Measurements from ENCODE around the gene SYNPO2. TPM values are rescaled to one million over a fixed set of nuclear protein-coding genes. Genes with fewer than 3 reads are reported as not detected.

The SYNPO2 gene
- total RNA-seq, 1 experiment from 2014 or later, result 0.04 TPM

GRCh38 chr4:118993333-118993732 is 104.7 kb downstream of the SYNPO2 start:
- H3K36me3 ChIP-seq (ENCODE audit: low read depth, low read length), result no peaks in the 10 kb centered on the region
- H3K9ac ChIP-seq (ENCODE audit: low read length), result no peak overlapping the region
- BruUV-seq (replicated peaks), result no TSS peak
- intact Hi-C loops (cut with micrococcal nuclease), result no loop called here
- CTCF ChIA-PET, result no interaction called here
- TF ChIP-seq EZH2 (IDR thresholded peaks at IDR 0.05; ENCODE audit: low read length, unreplicated experiment) (no peak), EZH2phosphoT487 (IDR thresholded peaks at IDR 0.05; ENCODE audit: borderline replicate concordance, low read length) (no peak), CTCF (conservative IDR thresholded peaks at IDR 0.05; ENCODE audit: low read depth, low read length) (no peak)
- H3K9me2 ChIP-seq (replicated peaks; ENCODE audit: low read length), result no peaks in the 10 kb centered on the region
- no peak overlapping the region for H3K4me2 ChIP-seq (ENCODE audit: low read length)
- no peak for ATAC-seq
- no peak overlapping the region for H3K27ac ChIP-seq (ENCODE audit: low read length)
- no peaks in the 10 kb centered on the region for H3K79me2 ChIP-seq (ENCODE audit: low read length)
- no peaks in the 10 kb centered on the region for H3K27me3 ChIP-seq (ENCODE audit: low read length)
- no peaks in the 10 kb centered on the region for H4K20me1 ChIP-seq (ENCODE audit: low read length)
- no peak for DNase-seq
- H3K4me3 ChIP-seq (ENCODE audit: low read length), result no peak overlapping the region
- H2AFZ ChIP-seq (ENCODE audit: low read length), result no peak overlapping the region
- no peaks in the 10 kb centered on the region for H3F3A ChIP-seq (ENCODE audit: low read length, unreplicated experiment)
- POLR2A ChIA-PET (ENCODE audit: unreplicated experiment), result no interaction called here
- peaks cover 18% of the 10 kb centered on the region for H3K4me1 ChIP-seq (ENCODE audit: insufficient read depth, low read length)
- no peaks in the 10 kb centered on the region for H3K9me3 ChIP-seq (ENCODE audit: low read length)

DNA sequence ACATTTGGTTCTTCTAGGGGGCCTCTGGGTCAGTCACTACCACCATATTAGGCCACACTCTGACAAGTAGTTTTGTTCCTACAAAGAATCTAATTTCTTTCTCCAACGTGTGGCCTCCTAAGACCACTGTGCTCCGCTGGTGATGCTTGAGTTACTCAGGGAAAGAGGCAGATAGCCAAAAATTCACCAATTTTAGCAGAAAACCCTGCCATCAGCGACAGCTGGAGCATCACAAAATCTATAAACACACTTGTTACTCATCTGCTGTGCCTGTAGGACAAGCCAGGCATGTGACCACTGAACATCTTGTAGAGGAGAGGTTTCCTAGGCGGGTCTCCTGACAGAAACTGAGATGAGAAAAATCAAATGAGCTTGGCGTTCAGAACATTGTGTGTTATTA is 105.4 kb downstream of the SYNPO2 start:
- Histone ChIP-seq H3K79me2 (ENCODE audit: low read length) (no peaks in the 10 kb centered on the region), H3K4me2 (ENCODE audit: low read length) (no peak overlapping the region), H3K4me3 (ENCODE audit: low read length) (no peak overlapping the region), H4K20me1 (ENCODE audit: low read length) (no peaks in the 10 kb centered on the region), H3K9ac (ENCODE audit: low read length) (no peak overlapping the region), H3K4me1 (ENCODE audit: insufficient read depth, low read length) (peaks cover 11% of the 10 kb centered on the region), H3K27ac (ENCODE audit: low read length) (no peak overlapping the region), H3K36me3 (ENCODE audit: low read depth, low read length) (no peaks in the 10 kb centered on the region), H3F3A (ENCODE audit: low read length, unreplicated experiment) (no peaks in the 10 kb centered on the region), H3K9me3 (ENCODE audit: low read length) (no peaks in the 10 kb centered on the region), H3K9me2 (replicated peaks; ENCODE audit: low read length) (no peaks in the 10 kb centered on the region), H3K27me3 (ENCODE audit: low read length) (no peaks in the 10 kb centered on the region), H2AFZ (ENCODE audit: low read length) (no peak overlapping the region)
- POLR2A ChIA-PET (ENCODE audit: unreplicated experiment), result no interaction called here
- no peak for ATAC-seq
- CTCF ChIA-PET, result no interaction called here
- no TSS peak for BruUV-seq (replicated peaks)
- intact Hi-C loops (cut with micrococcal nuclease), result no loop called here
- TF ChIP-seq EZH2 (IDR thresholded peaks at IDR 0.05; ENCODE audit: low read length, unreplicated experiment) (no peak), CTCF (conservative IDR thresholded peaks at IDR 0.05; ENCODE audit: low read depth, low read length) (no peak), EZH2phosphoT487 (IDR thresholded peaks at IDR 0.05; ENCODE audit: borderline replicate concordance, low read length) (no peak)
- DNase-seq, result no peak

GRCh38 chr4:118995693-118996391 is 107.2 kb downstream of the SYNPO2 start:
- no peaks in the 10 kb centered on the region for H3K36me3 ChIP-seq (ENCODE audit: low read depth, low read length)
- no peaks in the 10 kb centered on the region for H3K9me2 ChIP-seq (replicated peaks; ENCODE audit: low read length)
- DNase-seq, result no peak
- ChIA-PET CTCF (no interaction called here), POLR2A (ENCODE audit: unreplicated experiment) (no interaction called here)
- no peak overlapping the region for H3K27ac ChIP-seq (ENCODE audit: low read length)
- H3K27me3 ChIP-seq (ENCODE audit: low read length), result no peaks in the 10 kb centered on the region
- TF ChIP-seq EZH2phosphoT487 (IDR thresholded peaks at IDR 0.05; ENCODE audit: borderline replicate concordance, low read length), result no peak
- no peak for TF ChIP-seq EZH2 (IDR thresholded peaks at IDR 0.05; ENCODE audit: low read length, unreplicated experiment)
- no peak for TF ChIP-seq CTCF (conservative IDR thresholded peaks at IDR 0.05; ENCODE audit: low read depth, low read length)
- intact Hi-C loops (cut with micrococcal nuclease), result no loop called here
- no peak for ATAC-seq
- no peaks in the 10 kb centered on the region for H3F3A ChIP-seq (ENCODE audit: low read length, unreplicated experiment)
- H3K4me2 ChIP-seq (ENCODE audit: low read length), result no peak overlapping the region
- no peaks in the 10 kb centered on the region for H3K79me2 ChIP-seq (ENCODE audit: low read length)
- BruUV-seq (replicated peaks), result no TSS peak
- H3K9me3 ChIP-seq (ENCODE audit: low read length), result no peaks in the 10 kb centered on the region
- no peaks in the 10 kb centered on the region for H3K4me1 ChIP-seq (ENCODE audit: insufficient read depth, low read length)
- H4K20me1 ChIP-seq (ENCODE audit: low read length), result no peaks in the 10 kb centered on the region
- no peak overlapping the region for H2AFZ ChIP-seq (ENCODE audit: low read length)
- no peak overlapping the region for H3K9ac ChIP-seq (ENCODE audit: low read length)
- no peak overlapping the region for H3K4me3 ChIP-seq (ENCODE audit: low read length)
